Duodenal mucosa (tissue), 2 donors: ENCODE results near the gene GID8.

Source experiments
- H3K27ac ChIP-seq: one replicate; pipeline ENCODE4 v1.7.0; 2013; ENCODE audit warnings: low read depth, low read length
- H3K27me3 ChIP-seq, 2 donors: one replicate each; pipeline ENCODE4 v1.7.0; 2013; ENCODE audit warnings: low read length in 2 of 2, control low read depth in 1 of 2; ENCODE audit not compliant: insufficient read depth in 2 of 2, control insufficient read depth in 1 of 2
- H3K36me3 ChIP-seq, 2 donors: one replicate each; pipeline ENCODE4 v1.7.0; 2013; ENCODE audit warnings: low read length in 2 of 2, control low read depth in 1 of 2; ENCODE audit not compliant: insufficient read depth in 2 of 2, control insufficient read depth in 1 of 2
- H3K4me1 ChIP-seq, 2 donors: one replicate each; pipeline ENCODE4 v1.7.0; 2013; ENCODE audit warnings: low read length in 2 of 2, control low read depth in 1 of 2; ENCODE audit not compliant: insufficient read depth in 2 of 2, control insufficient read depth in 1 of 2
- H3K4me3 ChIP-seq, 2 donors: one replicate each; pipeline ENCODE4 v1.7.0; 2013; ENCODE audit warnings: low read length in 2 of 2, low read depth in 1 of 2
- H3K9ac ChIP-seq, 2 donors: one replicate each; pipeline ENCODE4 v1.7.0; 2013; ENCODE audit warnings: low read length in 2 of 2, low read depth in 1 of 2
- H3K9me3 ChIP-seq, 2 donors: one replicate each; pipeline ENCODE4 v1.7.0; 2013; ENCODE audit warnings: low read length in 2 of 2, control low read depth in 1 of 2; ENCODE audit not compliant: control insufficient read depth in 1 of 2

Gene GID8

GRCh38 chr20:62938105-62938888, at the start of gene GID8:
TSS of gene GID8 (plus strand) at chr20:62938147. CDS start at chr20:62941503, 3,356 bp downstream.
- peaks cover 14 to 36% of the 10 kb centered on the region in 2 donors for H3K36me3 ChIP-seq
- H3K4me1 ChIP-seq: peaks cover 20 to 35% of the 10 kb centered on the region in 2 donors
- peak within 1 kb of the TSS; percentile 78 to 91 for H3K9ac ChIP-seq
- no peaks in the 10 kb centered on the region for H3K27me3 ChIP-seq
- H3K27ac ChIP-seq: peak within 1 kb of the TSS; percentile 86
- H3K9me3 ChIP-seq: no peaks in the 10 kb centered on the region
- H3K4me3 ChIP-seq: peak within 1 kb of the TSS; percentile 91 to 92

- Histone ChIP-seq H3K27ac (no peak overlapping the region), H3K4me1 (peaks cover 7 to 8% of the 10 kb centered on the region in 2 donors), H3K27me3 (no peaks in the 10 kb centered on the region), H3K9me3 (no peaks in the 10 kb centered on the region), H3K4me3 (no peak overlapping the region), H3K36me3 (peaks cover 48 to 71% of the 10 kb centered on the region in 2 donors), H3K9ac (no peak overlapping the region)
These were observed 49.5 kb upstream of the GID8 start for GRCh38 chr20:62888406-62888805.

GRCh38 chr20:62888910-62889309, 49.0 kb upstream of the GID8 start:
- no peak overlapping the region for H3K27ac ChIP-seq
- H3K27me3 ChIP-seq: no peaks in the 10 kb centered on the region
- H3K36me3 ChIP-seq: peaks cover 53 to 76% of the 10 kb centered on the region in 2 donors
- H3K4me1 ChIP-seq: peaks cover 7 to 8% of the 10 kb centered on the region in 2 donors
- no peaks in the 10 kb centered on the region for H3K9me3 ChIP-seq
- no peak overlapping the region for H3K9ac ChIP-seq
- H3K4me3 ChIP-seq: no peak overlapping the region

GRCh38 chr20:62889411-62889810, 48.5 kb upstream of the GID8 start:
- Histone ChIP-seq H3K4me1 (peaks cover 7 to 8% of the 10 kb centered on the region in 2 donors), H3K36me3 (peaks cover 58 to 81% of the 10 kb centered on the region in 2 donors), H3K9me3 (no peaks in the 10 kb centered on the region), H3K27ac (no peak overlapping the region), H3K27me3 (no peaks in the 10 kb centered on the region), H3K4me3 (no peak overlapping the region), H3K9ac (no peak overlapping the region)

- Histone ChIP-seq H3K4me3 (no peak overlapping the region), H3K27me3 (no peaks in the 10 kb centered on the region), H3K36me3 (peaks cover 61 to 86% of the 10 kb centered on the region in 2 donors), H3K9ac (no peak overlapping the region), H3K27ac (no peak overlapping the region), H3K4me1 (peaks cover 7 to 8% of the 10 kb centered on the region in 2 donors), H3K9me3 (no peaks in the 10 kb centered on the region)
These were observed 48.1 kb upstream of the GID8 start for GRCh38 chr20:62889871-62890270.

- peaks cover 7 to 8% of the 10 kb centered on the region in 2 donors for H3K4me1 ChIP-seq
- peaks cover 65 to 91% of the 10 kb centered on the region in 2 donors for H3K36me3 ChIP-seq
- no peaks in the 10 kb centered on the region for H3K9me3 ChIP-seq
- H3K9ac ChIP-seq: no peak overlapping the region
- H3K27me3 ChIP-seq: no peaks in the 10 kb centered on the region
- H3K4me3 ChIP-seq: no peak overlapping the region
- H3K27ac ChIP-seq: no peak overlapping the region
These were observed 47.5 kb upstream of the GID8 start for GRCh38 chr20:62890444-62890843.

- Histone ChIP-seq H3K27ac (no peak overlapping the region), H3K4me3 (no peak overlapping the region), H3K27me3 (no peaks in the 10 kb centered on the region), H3K9me3 (no peaks in the 10 kb centered on the region), H3K4me1 (peaks cover 7 to 8% of the 10 kb centered on the region in 2 donors), H3K36me3 (peaks cover 68 to 93% of the 10 kb centered on the region in 2 donors), H3K9ac (no peak overlapping the region)
These were observed 46.8 kb upstream of the GID8 start for GRCh38 chr20:62891111-62891510.

- H3K9ac ChIP-seq: no peak overlapping the region
- peaks cover 0 to 6% of the 10 kb centered on the region in 2 donors for H3K4me1 ChIP-seq
- no peak overlapping the region for H3K4me3 ChIP-seq
- no peak overlapping the region for H3K27ac ChIP-seq
- H3K27me3 ChIP-seq: no peaks in the 10 kb centered on the region
- no peaks in the 10 kb centered on the region for H3K9me3 ChIP-seq
- H3K36me3 ChIP-seq: peaks cover 75 to 96% of the 10 kb centered on the region in 2 donors
These were observed 45.3 kb upstream of the GID8 start for GRCh38 chr20:62892348-62893304.

GRCh38 chr20:62893700-62894099, 44.2 kb upstream of the GID8 start:
- Histone ChIP-seq H3K9ac (no peak overlapping the region), H3K27me3 (no peaks in the 10 kb centered on the region), H3K4me1 (peaks cover 5% of the 10 kb centered on the region in 2 donors), H3K27ac (no peak overlapping the region), H3K36me3 (peaks cover 64 to 86% of the 10 kb centered on the region in 2 donors), H3K4me3 (no peak overlapping the region), H3K9me3 (no peaks in the 10 kb centered on the region)

GRCh38 chr20:62894261-62894660, 43.7 kb upstream of the GID8 start:
- H3K9me3 ChIP-seq: no peaks in the 10 kb centered on the region
- H3K27ac ChIP-seq: no peak overlapping the region
- no peak overlapping the region for H3K4me3 ChIP-seq
- peaks cover 11% of the 10 kb centered on the region in 2 donors for H3K4me1 ChIP-seq
- H3K36me3 ChIP-seq: peaks cover 64 to 80% of the 10 kb centered on the region in 2 donors
- H3K27me3 ChIP-seq: no peaks in the 10 kb centered on the region
- H3K9ac ChIP-seq: no peak overlapping the region
